Measurements from ENCODE around the gene SLC29A3.
"Not testable (repeated sequence)": the region's sequence is repeated elsewhere in the genome, so short reads cannot be mapped to it uniquely, and the experiment has no call there.

Gene SLC29A3

DNA sequence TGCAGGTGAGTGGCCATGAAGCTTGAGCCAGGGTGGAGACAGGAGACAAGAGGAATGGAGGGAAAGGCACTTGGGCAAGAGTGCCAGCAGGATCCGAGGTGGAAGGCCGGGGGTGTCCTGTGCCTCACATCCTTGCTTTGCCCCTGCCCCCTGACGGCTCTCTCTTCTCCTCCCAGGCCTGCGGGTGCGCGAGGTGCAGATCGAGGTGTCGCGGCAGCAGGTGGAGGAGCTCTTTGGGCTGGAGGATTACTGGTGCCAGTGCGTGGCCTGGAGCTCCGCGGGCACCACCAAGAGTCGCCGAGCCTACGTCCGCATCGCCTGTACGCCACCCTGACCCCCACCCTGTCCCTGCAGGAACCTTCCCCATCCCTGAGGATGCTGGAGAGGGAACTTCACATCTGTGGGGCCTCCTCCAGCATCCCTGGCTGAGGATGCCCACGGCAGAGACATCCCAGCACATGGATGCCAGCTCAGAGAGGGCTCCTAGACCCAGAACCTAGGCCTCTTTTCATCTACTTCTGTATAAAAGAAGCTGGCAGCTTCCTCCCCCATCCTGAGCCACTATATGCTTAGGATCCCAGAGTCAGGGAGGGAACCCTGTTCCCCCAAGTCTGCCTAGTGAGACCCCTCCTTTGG is 34.4 kb upstream of the SLC29A3 start:
- no peak for DNase-seq

DNA sequence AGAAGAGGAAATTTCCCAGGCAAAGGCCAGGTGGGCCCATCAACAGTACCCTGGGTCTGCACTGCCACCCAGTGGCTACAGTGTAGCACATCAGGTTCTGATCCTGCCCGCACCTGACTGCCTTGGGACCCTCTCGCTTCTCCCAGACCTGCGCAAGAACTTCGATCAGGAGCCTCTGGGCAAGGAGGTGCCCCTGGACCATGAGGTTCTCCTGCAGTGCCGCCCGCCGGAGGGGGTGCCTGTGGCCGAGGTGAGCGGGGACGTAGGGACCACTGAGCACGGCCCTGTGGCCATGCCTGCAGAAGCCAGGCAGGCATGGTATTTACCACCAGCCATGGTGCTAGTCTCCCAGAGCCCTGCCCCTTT is 33.9 kb upstream of the SLC29A3 start:
- DNase-seq: no peak

DNA sequence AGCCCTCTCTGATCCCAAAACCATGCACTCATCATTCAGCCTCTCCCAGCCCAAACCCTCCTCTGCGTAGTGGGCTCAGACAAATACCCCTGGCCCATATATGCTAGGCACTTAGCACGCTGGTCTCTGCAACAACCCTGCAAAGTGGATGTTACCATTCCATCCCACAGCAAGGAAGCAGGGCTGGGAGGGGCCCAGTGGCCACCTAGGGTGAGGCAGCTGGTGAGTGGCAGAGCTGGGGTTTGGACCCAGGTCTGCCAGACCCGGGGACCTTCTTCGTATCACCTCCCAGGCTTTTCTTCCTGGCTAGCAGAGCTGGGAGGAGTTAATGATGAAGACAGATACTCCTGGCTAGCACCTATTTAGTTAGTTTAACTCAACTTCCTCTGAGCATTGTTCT is 33.1 kb upstream of the SLC29A3 start:
- no peak for DNase-seq

DNA sequence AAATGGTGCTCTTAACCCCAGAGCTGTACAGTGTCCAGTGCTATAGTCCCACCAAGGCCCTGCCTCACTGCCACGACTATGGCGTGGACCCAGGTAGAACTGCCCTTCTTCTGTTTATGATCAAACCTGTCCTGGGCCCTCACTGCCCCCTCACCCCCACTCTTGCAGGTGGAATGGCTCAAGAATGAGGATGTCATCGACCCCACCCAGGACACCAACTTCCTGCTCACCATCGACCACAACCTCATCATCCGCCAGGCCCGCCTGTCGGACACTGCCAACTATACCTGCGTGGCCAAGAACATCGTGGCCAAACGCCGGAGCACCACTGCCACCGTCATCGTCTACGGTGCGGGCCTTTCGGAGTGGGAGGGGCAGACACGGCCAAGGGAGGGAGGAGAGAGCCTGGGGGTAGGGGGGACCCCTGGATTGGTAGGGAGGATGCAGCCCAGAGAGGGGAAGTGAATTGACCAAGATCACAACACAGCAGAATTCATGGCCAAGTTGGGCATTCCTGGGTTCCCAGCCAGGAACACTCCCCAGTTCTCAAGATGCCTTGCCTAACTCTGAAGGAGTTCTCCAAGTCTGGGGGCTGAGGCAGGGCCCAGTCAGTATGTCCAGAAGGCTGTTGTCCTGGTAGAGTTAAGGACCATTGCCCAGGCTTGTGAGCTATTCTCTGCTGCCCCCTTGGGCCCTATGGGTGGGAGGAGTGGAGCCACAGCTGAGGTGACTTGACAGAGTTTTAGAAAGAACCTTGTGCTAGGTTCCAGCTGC is 32.4 kb upstream of the SLC29A3 start:
- no peak for DNase-seq

DNA sequence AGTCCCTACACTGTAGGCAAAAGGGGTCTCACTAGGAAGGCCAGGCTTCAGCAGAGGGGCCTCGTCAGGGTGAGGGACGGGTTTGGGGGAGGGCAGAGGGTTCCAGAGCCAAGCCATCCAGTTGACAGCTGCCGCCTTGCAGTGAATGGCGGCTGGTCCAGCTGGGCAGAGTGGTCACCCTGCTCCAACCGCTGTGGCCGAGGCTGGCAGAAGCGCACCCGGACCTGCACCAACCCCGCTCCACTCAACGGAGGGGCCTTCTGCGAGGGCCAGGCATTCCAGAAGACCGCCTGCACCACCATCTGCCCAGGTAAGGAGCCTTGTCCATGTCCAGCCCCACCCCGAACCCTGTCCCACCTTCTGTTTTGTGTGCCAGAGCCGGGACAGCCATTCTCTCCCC is 31.6 kb upstream of the SLC29A3 start:
- no peak for DNase-seq

DNA sequence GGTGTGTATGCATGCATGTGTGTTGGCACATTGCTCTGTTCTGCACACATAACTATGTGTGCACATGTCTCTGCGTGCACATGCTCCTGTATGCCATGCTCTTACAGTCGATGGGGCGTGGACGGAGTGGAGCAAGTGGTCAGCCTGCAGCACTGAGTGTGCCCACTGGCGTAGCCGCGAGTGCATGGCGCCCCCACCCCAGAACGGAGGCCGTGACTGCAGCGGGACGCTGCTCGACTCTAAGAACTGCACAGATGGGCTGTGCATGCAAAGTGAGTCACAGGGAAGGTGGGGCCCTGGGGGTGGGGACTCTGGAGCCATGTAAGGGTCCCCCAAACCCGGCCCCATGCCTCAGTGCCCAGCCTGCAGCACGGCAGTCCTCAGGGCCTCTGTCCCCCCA is 30.6 kb upstream of the SLC29A3 start:
- no peak for DNase-seq

DNA sequence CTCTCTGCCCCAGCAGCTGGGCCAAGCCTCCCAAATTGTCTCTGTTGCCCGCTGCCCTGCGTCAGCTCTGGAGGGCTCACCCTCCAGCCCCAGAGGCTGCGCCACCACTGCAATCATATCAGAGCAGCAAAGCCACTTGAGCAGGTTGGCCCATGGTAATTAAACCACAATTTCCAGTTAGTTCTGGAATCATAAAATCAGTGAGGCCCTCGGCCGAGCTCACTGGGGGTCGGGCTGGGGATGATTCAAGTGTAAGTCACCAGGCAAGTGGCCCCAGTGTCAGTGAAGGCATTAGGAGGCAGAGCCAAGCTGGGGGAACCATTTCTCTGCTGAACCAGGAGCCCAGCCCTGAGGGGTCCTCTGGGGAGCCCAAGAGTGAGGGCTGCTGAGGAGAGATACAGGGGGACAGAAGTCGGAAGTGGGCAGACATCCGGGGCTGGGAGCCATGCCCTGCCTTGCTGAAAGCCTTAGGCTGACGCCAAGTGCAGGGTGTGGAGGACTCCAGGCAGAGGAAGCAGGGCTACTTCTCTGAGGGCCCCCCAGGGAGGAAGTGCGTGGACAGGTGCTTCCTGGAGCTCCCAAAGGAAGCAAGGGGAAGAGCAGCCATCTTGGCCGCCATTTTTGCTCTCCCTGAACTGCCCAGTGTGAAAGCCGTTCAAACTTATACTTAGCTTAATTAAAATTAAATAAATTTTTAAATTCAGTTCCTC is 29.5 kb upstream of the SLC29A3 start:
- no peak for DNase-seq

DNA sequence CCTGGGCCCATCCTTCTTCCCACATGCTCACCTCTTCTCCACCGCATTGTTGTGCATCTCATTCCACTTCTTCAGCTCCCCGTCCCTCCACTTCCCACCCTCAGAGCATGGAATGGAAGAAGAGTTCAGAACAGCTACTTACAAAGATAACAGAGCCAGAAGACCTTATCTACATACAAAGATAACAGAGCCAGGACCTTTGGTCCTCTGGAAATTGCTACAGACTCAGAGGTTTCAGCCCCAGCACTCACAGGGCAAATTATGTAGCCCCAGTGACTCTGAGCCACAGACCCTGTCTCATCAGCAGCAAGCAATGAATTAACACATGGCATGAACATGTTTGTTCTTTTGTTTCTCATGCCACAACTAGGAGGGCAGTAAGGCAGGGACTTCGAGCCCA is 28.7 kb upstream of the SLC29A3 start:
- DNase-seq: no peak

DNA sequence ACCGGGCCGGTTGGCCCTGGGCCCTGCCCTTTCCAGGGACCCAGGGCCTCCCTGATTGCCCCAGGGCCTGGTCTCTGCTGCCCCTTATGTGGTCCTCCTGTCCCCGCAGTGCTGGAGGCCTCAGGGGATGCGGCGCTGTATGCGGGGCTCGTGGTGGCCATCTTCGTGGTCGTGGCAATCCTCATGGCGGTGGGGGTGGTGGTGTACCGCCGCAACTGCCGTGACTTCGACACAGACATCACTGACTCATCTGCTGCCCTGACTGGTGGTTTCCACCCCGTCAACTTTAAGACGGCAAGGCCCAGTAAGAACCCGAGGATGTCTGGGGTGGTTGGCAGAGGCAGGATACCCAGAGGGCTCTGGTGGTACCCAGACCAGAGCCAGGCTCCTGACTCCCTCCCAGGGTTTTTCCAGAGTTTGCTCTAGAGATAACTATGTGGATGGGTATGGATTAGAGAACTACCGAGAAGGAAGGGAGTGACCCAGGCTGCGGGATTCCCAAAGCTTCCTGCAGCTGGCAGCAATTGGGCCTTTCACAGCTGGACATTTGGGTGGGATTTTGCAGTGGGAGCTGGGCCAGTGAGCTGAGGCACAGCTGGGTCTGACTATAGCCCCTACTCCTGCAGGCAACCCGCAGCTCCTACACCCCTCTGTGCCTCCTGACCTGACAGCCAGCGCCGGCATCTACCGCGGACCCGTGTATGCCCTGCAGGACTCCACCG is 28.1 kb upstream of the SLC29A3 start:
- DNase-seq: no peak

DNA sequence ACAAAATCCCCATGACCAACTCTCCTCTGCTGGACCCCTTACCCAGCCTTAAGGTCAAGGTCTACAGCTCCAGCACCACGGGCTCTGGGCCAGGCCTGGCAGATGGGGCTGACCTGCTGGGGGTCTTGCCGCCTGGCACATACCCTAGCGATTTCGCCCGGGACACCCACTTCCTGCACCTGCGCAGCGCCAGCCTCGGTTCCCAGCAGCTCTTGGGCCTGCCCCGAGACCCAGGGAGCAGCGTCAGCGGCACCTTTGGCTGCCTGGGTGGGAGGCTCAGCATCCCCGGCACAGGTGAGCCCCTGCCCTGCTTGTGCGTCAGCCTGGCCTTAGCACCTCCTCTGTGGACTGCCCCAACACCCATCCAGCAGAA is 27.5 kb upstream of the SLC29A3 start:
- DNase-seq: no peak

DNA sequence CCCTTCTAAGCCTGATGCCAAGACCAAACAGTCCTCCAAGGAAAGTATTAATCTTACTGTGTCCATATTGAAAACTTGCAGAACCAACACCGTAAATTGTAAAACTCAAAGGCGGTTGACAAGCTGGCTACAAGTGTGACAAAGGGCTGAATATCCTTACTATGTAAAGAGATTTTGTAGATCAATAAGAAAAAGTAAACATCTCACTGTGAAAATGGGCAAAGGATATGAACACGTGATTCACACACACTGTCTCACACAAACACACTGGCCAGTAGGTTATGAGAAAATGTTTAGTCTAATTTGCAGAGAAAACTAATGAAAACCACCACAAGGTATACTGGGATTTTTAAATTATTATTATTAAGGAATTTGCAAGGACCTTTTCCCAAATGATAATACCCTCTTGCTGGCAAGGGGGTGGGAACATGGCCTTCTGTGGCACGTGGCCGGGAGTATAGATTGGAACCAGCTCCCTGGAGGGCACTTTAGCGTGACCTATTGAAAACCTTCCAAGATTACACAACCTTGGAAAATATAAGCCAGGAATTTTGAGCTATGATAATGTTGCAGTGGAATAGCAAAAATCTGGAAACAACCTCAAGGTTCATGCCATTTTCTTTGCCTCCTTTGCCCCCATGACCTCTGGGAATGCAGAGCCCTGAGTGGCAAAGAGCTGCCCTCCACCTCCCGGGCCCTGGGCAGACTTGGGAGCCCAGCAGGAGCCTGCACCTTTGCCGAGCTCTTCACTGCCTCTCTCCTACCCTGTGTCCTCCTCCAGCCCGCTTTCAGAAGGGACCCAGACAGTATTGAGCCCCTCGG is 26.2 kb upstream of the SLC29A3 start:
- DNase-seq: no peak

DNA sequence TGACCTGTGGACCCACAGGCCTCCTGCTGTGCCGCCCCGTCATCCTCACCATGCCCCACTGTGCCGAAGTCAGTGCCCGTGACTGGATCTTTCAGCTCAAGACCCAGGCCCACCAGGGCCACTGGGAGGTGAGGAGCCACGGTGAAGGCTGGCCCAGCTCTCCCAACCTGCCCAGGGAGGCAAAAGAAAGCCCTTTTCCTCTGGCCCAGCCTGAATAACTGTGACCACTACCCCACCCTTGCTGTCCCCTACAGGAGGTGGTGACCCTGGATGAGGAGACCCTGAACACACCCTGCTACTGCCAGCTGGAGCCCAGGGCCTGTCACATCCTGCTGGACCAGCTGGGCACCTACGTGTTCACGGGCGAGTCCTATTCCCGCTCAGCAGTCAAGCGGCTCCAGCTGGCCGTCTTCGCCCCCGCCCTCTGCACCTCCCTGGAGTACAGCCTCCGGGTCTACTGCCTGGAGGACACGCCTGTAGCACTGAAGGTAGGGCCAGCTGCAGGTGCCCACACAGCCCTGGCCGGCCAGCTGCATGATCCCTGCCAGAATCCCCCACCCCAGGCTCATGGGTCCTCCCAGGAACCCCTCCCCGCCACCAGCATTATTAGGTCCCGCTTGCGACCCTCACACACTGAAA is 25.5 kb upstream of the SLC29A3 start:
- no peak for DNase-seq

DNA sequence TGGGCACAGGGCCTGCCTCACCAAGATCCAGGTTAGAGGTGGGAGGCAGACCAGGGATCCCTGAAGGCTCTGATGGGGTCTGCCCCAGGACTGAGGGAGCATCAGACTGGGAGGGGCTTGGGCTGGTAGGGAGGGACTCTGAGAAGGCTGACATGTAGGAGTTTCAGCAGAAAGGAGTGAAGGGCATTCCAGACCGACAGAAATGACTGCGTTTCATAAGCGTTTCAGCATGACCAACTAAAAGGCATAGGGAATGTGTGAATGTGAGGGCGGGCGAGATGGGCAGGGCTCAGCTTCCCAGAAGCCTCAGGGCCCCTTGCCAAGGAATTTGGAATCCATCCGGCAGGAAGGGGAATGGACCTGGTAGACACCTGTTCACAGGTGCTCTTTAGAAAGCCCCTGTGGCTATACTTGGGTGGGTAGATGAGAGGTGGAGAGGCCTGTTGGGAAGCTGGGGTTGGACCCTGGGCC is 24.9 kb upstream of the SLC29A3 start:
- no peak for DNase-seq

DNA sequence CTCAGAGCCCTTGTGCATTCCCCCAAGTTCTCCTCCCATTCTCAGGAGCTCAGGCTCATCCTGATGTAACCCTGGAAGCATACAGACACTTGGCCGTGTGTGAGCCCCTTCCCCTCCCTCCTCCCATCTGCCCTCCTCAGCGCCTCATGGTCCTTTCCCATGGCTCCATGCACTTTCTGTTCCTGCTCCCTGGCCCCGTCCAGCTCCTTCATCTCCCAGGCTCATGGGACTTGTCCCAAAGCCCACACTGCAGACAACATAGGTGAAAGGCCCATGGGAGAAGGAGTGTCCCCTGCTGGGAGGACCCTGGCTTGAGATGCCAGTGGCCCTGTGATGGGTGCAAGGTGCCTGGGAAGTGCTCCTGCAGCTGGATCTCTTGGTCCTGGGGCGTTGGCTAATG is 24.2 kb upstream of the SLC29A3 start:
- DNase-seq: no peak

DNA sequence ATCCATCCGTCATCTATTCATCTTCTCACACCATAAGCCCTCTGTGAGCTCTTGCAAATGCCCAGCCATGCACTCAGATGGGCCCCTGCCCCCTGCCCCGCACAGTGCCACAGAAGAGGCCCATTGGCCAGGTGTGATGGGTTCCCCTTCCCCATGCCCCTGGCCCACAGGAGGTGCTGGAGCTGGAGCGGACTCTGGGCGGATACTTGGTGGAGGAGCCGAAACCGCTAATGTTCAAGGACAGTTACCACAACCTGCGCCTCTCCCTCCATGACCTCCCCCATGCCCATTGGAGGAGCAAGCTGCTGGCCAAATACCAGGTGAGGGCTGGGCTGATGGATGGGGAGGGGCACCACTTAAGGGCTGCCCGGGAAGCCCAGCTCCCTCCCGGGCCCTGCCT is 23.4 kb upstream of the SLC29A3 start:
- no peak for DNase-seq

DNA sequence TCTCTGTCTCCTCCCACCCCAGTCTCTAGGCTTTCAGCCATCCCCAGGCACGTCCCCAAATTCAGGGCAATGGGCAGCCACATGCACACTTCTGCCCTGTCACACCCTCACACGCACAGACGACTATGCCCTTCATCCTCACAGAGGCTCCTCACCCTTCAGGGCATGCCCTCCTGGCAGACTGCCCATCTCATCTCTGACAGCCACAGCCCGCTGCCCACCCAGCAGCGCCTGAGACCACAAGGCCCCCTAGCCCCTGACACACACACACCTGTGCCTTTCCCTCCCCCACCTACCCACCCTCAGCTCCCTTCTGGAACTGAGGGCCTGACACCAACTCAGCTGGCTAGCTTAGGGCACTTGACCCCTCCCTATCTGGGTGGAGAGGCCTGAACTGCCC is 23.0 kb upstream of the SLC29A3 start:
- DNase-seq: no peak

DNA sequence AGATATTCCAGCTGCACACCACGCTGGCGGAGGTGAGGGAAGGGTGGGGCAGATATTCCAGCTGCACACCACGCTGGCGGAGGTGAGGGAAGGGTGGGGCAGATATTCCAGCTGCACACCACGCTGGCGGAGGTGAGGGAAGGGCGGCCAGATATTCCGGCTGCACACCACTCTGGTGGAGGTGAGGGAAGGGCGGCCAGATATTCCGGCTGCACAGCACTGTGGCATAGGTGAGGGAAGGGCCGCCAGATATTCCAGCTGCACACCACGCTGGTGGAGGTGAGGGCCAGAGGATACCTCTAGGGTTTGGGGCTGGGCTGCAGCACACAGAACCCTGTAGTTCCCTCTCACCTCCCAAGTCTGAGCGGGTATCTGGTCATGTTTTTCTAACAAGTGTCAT is 22.2 kb upstream of the SLC29A3 start:
- DNase-seq: not testable (repeated sequence)

DNA sequence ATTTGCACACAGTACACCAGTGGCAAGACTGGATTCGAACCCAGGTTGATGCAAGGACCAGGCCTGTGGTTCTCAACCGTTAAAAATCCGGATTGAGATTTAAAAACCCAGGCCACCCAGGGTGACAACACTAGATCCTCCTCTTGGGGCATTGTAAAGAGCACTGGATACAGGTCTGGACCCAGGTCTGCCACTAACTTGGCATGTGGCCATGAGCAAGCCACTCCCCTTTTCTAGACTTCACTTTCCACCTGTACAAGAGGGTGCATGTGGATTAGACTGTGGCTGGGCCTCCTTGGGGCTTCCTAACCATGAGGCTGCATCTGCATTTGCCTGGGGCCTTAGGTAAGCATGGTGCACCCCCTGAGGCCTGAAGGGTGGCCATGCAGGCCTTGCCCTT is 21.7 kb upstream of the SLC29A3 start:
- DNase-seq: no peak

DNA sequence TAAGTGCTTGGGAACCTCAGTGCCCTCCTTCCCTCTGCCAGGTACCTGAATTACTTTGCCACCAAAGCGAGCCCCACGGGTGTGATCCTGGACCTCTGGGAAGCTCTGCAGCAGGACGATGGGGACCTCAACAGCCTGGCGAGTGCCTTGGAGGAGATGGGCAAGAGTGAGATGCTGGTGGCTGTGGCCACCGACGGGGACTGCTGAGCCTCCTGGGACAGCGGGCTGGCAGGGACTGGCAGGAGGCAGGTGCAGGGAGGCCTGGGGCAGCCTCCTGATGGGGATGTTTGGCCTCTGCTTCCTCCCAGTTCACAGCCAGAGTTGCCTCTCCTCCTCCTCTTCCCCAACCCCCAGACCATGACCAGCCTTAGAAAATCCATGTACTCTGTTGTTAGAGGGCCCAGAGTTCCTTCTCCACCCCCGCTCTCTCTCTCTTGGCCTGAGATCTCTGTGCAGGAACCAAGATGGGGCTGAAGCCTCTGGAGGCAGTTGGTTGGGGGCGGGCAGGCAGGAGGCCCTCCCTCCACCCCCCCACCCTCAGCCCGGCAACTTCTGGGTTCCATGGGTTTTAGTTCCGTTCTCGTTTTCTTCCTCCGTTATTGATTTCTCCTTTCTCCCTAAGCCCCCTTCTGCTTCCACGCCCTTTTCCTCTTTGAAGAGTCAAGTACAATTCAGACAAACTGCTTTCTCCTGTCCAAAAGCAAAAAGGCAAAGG is 19.8 kb upstream of the SLC29A3 start:
- DNase-seq: no peak

DNA sequence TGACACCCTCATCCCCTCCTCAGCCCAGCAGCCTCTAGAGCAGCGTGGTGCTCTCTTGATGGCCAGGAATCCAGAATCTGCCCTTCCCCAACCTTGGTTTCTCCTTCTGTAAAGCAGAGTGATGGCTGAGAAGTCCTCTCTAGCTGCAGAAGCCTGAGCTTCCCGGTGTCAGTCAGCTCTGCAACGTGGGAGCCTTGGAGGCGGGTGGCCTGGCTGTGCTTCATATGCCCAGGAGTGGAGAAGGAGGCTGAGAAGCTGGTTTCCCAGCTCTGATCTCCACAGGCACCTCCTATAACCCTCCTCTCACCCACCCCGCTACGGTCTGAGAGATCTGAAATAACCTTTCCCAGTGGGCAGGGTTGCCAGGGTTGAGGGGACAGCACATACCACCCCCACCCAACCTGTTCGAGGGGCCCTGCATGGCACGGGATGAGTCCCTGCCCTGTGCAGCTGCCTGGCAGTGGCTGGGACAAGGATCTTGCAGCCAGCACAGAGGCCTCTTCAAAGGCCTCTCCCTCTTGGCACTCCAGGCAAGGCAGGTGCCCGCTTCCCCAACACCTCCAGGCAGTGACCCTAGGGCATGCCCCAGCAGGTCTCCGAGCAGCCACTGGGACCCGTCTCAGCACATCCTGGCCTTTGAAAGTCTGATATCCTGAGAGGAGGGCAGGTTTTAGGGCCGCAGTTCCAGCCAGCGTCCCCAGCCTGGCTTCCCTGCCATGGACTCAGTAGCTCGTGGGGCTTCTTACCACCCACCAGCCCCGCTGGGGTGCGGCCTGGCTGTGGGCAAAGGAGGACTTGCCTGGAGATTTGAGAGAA is 18.3 kb upstream of the SLC29A3 start:
- no peak for DNase-seq

Data from NCI-H2107 (cell line).